ENCODE data around the gene ZSCAN12.

DNA sequence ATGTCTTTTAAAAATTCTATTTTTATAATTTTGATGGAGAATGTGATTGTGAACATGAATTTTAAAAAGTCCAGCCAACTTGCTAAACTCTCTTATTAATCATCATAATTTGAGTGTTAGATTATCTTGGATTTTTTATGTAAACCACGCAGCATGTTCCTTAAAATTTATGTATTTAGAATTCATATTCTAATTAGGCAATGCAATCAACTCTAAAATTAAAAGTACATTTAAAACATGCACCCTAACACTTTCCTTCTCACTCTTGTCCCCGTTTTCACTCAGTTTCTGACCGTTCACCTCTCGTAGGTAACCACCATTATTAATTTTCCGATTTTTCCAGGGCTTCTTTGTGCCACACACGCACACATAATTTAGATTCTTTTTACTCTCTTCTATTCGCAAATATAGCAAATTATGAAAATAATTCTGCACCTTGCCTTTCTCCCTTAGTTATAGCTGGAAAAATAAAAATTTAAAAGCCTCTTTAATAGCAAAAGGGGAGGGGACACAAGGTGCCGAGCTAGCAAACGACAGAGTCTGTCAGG is 50.1 kb downstream of the ZSCAN12 start:
- TF ChIP-seq POLR2A (IDR thresholded peaks at IDR 0.05) = no peak
- TF ChIP-seq, protein P1, sequence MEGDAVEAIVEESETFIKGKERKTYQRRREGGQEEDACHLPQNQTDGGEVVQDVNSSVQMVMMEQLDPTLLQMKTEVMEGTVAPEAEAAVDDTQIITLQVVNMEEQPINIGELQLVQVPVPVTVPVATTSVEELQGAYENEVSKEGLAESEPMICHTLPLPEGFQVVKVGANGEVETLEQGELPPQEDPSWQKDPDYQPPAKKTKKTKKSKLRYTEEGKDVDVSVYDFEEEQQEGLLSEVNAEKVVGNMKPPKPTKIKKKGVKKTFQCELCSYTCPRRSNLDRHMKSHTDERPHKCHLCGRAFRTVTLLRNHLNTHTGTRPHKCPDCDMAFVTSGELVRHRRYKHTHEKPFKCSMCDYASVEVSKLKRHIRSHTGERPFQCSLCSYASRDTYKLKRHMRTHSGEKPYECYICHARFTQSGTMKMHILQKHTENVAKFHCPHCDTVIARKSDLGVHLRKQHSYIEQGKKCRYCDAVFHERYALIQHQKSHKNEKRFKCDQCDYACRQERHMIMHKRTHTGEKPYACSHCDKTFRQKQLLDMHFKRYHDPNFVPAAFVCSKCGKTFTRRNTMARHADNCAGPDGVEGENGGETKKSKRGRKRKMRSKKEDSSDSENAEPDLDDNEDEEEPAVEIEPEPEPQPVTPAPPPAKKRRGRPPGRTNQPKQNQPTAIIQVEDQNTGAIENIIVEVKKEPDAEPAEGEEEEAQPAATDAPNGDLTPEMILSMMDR (IDR thresholded peaks at IDR 0.05) = no peak

All from thyroid gland (tissue), 4 donors.